ENCODE data around the gene ITIH3. TPM values are rescaled to one million over a fixed set of nuclear protein-coding genes. Genes with fewer than 3 reads are reported as not detected.

ITIH3 gene
- total RNA-seq, 1 experiment from 2014 or later: not detected

GRCh38 chr3:52754373-52754772, 40.2 kb upstream of the ITIH3 start:
- Histone ChIP-seq H3K79me2 (ENCODE audit: insufficient read depth, low read length) (no peaks in the 10 kb centered on the region), H2AK5ac (ENCODE audit: insufficient read length, low read length) (no peak overlapping the region), H3K56ac (ENCODE audit: insufficient read length, low read depth, low read length) (no peak overlapping the region), H2BK120ac (ENCODE audit: low read depth, low read length, poor library complexity, severe bottlenecking) (no peak overlapping the region), H2BK15ac (ENCODE audit: low read depth, low read length) (no peak overlapping the region), H4K20me1 (ENCODE audit: control insufficient read depth, insufficient read depth, insufficient read length) (no peaks in the 10 kb centered on the region), H3K23ac (ENCODE audit: insufficient read length, low read depth, low read length) (no peak overlapping the region), H2BK20ac (ENCODE audit: low read depth, low read length, poor library complexity, severe bottlenecking) (no peak overlapping the region), H3T11ph (ENCODE audit: low read length) (no peak overlapping the region), H3K27ac (ENCODE audit: insufficient read length, low read depth, low read length) (no peak overlapping the region), H3K4me1 (ENCODE audit: insufficient read depth, low read length) (no peaks in the 10 kb centered on the region), H3K79me1 (ENCODE audit: insufficient read depth, low read depth, low read length, poor library complexity, severe bottlenecking) (no peaks in the 10 kb centered on the region), H2BK12ac (ENCODE audit: insufficient read length, low read depth, low read length) (no peak overlapping the region), H4K91ac (ENCODE audit: insufficient read length, low read depth, low read length) (no peak overlapping the region), H3K4me2 (ENCODE audit: insufficient read depth, insufficient read length, low read length) (no peak overlapping the region), H3K9ac (ENCODE audit: extremely low read depth, insufficient read length, low read length) (no peak overlapping the region), H3K23me2 (ENCODE audit: insufficient read length, low read depth, low read length, poor library complexity, severe bottlenecking) (no peaks in the 10 kb centered on the region), H3K4ac (ENCODE audit: low read depth, low read length) (no peak overlapping the region), H3K9me3 (ENCODE audit: control insufficient read depth, low read depth, low read length) (no peaks in the 10 kb centered on the region), H3K14ac (ENCODE audit: insufficient read depth, low read length) (no peak overlapping the region), H2BK5ac (ENCODE audit: insufficient read length, low read length) (no peak overlapping the region), H4K8ac (replicated peaks; ENCODE audit: insufficient read length, low read depth, low read length) (no peak overlapping the region), H2AFZ (ENCODE audit: low read length) (no peak overlapping the region), H4K5ac (ENCODE audit: insufficient read length, low read depth, low read length) (no peak overlapping the region), H3K27me3 (ENCODE audit: insufficient read depth, low read length) (no peaks in the 10 kb centered on the region), H3K18ac (ENCODE audit: insufficient read length, low read depth, low read length) (no peak overlapping the region)
- H3K27ac Mint-ChIP-seq: no peak overlapping the region
- no peak for TF ChIP-seq CTCF (conservative IDR thresholded peaks at IDR 0.05)
- DNase-seq: no peak
- H3K9me3 Mint-ChIP-seq: no peaks in the 10 kb centered on the region
- no peaks in the 10 kb centered on the region for H3K4me1 Mint-ChIP-seq
- no peak overlapping the region for H3K4me3 Mint-ChIP-seq
- WGBS (ENCODE audit: extremely low coverage, insufficient read length, low lambda C conversion rate): no CpG with 5 or more reads among the region's 4 CpGs
- H3K27me3 Mint-ChIP-seq (ENCODE audit: low read depth): no peaks in the 10 kb centered on the region
- peaks cover 25 to 66% (median 58%) of the 10 kb centered on the region in 3 experiments; a peak in 6 of 7 replicates for H3K36me3 Mint-ChIP-seq (ENCODE audit: insufficient read depth in 1 of 3, low read depth in 3 of 3)

Data from H9 (cell line).